Fibroblast of lung (primary cell): Measurements from ENCODE around the gene SCN5A.

ENCODE experiments used
- EZH2 ChIP-seq: IDR thresholded peaks from 2 replicates; pipeline ENCODE4 v1.5.1; 2012; ENCODE audit warnings: low read length, control low read depth, mild to moderate bottlenecking; ENCODE audit errors: missing control alignments
- TF ChIP-seq, protein P1 (sequence below), 2 donors: IDR thresholded peaks in 1 of 2; conservative IDR thresholded peaks in 1 of 2; 1 replicate in 1 of 2; 2 replicates in 1 of 2; pipeline ENCODE4 v1.5.1; 2011 to 2012; ENCODE audit warnings: low read length in 2 of 2, control low read depth in 1 of 2, inconsistent platforms in 1 of 2, low read depth in 1 of 2, mild to moderate bottlenecking in 1 of 2

- TF ChIP-seq, protein P1, sequence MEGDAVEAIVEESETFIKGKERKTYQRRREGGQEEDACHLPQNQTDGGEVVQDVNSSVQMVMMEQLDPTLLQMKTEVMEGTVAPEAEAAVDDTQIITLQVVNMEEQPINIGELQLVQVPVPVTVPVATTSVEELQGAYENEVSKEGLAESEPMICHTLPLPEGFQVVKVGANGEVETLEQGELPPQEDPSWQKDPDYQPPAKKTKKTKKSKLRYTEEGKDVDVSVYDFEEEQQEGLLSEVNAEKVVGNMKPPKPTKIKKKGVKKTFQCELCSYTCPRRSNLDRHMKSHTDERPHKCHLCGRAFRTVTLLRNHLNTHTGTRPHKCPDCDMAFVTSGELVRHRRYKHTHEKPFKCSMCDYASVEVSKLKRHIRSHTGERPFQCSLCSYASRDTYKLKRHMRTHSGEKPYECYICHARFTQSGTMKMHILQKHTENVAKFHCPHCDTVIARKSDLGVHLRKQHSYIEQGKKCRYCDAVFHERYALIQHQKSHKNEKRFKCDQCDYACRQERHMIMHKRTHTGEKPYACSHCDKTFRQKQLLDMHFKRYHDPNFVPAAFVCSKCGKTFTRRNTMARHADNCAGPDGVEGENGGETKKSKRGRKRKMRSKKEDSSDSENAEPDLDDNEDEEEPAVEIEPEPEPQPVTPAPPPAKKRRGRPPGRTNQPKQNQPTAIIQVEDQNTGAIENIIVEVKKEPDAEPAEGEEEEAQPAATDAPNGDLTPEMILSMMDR (conservative IDR thresholded peaks at IDR 0.05 in 1 of 2, IDR thresholded peaks at IDR 0.05 in 1 of 2; ENCODE audit: low read depth in 1 of 2, low read length in 2 of 2): no peak
- TF ChIP-seq EZH2: no peak
Observed at GRCh38 chr3:38644016-38644661, 5.3 kb downstream of the SCN5A start.
